GM19328 (cell line): Measurements from ENCODE around the gene ANAPC10.
"Not testable (repeated sequence)": the region's sequence is repeated elsewhere in the genome, so short reads cannot be mapped to it uniquely, and the experiment has no call there.

Source experiments
- ATAC-seq: cut with Tn5 transposase; IDR thresholded peaks from one replicate; pipeline ENCODE4 v1.9.1; 2021; ENCODE audit warnings: mild to moderate bottlenecking, moderate library complexity; ENCODE audit not compliant: unreplicated experiment

ANAPC10 gene

GRCh38 chr4:145012841-145013240 is 85.2 kb downstream of the ANAPC10 start:
- ATAC-seq, result no peak

DNA sequence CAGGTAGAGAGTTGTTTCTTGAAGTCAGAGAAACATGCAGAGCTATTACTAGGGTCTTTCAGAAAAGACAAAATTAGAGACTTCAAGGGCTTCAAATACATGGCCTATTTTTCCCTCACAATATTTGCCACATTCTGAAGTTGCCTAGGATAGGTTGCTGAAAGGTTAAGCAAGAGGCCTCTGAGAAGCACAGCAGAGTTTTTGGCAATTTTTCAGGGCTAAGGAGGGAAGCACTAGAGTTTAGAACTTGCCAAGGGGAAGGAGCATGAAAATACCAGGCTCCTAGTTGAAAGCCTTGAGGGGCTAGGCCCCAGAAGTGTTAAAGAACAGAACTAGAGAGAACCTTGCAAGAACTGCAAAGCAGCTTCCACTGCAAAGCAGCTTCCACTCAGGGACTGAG is 86.4 kb downstream of the ANAPC10 start:
- ATAC-seq, result no peak

DNA sequence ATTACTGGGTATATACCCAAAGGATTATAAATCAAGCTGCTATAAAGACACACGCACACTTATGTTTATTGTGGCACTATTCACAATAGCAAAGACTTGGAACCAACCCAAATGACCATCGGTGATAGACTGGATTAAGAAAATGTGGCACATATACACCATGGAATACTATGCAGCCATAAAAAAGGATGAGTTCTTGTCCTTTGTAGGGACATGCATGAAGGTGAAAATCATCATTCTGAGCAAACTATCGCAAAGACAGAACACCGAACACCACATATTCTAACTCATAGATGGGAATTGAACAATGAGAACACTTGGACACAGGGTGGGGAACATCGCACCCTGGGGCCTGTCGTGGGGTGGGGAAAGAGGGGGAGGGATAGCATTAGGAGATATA is 87.7 kb downstream of the ANAPC10 start:
- not testable (repeated sequence) for ATAC-seq

DNA sequence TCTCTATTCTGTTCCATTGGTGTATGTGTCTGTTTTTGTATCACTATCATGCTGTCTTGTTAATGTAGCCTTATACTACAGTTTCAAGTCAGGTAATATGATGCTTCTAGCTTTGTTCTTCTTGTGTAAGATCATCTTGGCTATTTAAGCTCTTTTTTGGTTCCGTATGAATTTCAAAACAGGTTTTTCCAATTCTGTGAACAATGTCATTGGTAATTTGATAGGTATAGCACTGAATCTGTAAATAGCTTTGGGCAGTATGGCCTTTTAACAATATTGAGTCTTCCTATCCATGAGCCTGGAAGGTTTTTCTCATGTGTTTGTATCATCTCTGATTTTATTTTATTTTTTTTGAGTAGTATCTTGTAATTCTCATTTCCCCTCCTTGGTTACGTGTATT is 94.3 kb downstream of the ANAPC10 start:
- no peak for ATAC-seq

GRCh38 chr4:145001635-145002034 is 96.4 kb downstream of the ANAPC10 start:
- ATAC-seq, result no peak

GRCh38 chr4:145000656-145001055 is 97.3 kb downstream of the ANAPC10 start:
- not testable (repeated sequence) for ATAC-seq

GRCh38 chr4:144989306-144989705 is 108.7 kb downstream of the ANAPC10 start:
- no peak for ATAC-seq

GRCh38 chr4:144985531-144985930 is 112.5 kb downstream of the ANAPC10 start:
- no peak for ATAC-seq

DNA sequence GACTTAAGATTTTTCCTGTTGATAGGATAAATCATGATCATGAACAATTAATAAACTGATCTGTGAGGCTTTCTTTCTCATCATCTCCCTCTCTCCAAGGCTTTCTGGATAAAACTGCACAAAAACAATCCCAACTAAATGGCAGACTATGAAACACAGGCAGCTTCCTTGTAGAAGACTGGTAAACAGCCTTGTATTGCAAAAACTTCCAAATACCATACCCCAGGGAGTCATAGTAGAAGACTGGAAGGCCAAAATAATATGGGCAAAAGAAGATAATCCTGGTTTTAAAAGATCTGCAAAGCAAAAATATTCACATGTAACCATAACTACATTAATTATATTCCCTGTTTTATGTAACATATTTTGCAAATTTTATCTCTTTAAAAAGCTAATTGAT is 113.0 kb downstream of the ANAPC10 start:
- ATAC-seq, result no peak

DNA sequence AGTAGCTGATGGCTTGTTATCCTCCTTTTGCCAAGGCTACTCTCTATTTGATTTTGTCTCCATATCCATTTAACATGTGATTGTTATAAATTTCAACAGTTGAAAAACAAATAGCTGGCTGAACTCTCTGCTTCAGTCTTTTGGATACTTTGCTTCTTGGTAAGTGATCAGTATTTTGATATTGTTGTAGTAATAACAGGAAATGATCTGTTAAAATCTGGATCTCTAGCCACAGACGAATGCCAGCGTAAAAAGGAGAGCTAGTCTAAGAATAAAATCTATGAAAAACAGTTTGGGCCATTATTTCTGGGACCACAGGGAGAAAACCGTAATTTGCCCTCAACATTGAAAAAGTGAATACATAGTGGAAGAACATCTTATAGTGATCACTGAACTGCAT is 113.8 kb downstream of the ANAPC10 start:
- ATAC-seq, result no peak

GRCh38 chr4:144975718-144976117 is 122.3 kb downstream of the ANAPC10 start:
- no peak for ATAC-seq

DNA sequence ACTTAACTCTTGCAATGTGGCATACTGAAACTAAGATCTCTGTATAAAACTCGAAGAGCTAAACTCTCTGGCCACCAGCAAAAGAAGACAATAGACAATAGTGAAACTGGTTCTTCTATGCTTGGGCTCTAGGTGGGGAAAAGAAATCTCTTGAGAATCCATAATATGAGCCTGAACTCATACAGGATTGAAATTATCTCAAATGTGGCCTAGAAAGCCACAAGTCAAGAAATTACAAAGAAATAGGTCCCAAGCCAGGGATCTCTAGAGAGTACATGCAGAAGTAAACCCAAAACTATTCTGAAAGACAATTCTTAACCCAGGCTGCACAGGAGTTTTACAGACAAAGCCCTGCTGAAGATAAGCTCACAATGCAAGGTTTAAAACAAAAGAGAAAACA is 127.4 kb downstream of the ANAPC10 start:
- ATAC-seq, result peak; percentile 54

- no peak for ATAC-seq
Observed at GRCh38 chr4:144969821-144970220, 128.2 kb downstream of the ANAPC10 start.

DNA sequence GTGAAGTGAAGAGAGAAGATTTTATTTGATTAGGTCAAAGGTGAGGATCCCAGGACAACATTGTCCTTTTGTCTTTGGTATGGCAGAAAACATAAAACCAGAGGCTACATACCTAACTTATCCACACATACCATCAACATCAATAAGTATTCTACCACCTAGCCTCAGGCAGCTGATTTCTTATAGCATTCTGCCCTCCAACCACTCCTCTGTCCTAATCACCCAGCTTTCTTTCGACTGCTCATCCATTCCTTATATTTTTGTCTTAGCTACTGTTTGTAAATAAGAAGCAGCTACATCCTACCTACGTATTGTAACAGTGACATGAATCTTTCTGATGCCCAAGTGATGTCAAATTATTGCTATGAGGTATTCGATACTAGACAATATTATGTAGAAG is 129.4 kb downstream of the ANAPC10 start:
- no peak for ATAC-seq

DNA sequence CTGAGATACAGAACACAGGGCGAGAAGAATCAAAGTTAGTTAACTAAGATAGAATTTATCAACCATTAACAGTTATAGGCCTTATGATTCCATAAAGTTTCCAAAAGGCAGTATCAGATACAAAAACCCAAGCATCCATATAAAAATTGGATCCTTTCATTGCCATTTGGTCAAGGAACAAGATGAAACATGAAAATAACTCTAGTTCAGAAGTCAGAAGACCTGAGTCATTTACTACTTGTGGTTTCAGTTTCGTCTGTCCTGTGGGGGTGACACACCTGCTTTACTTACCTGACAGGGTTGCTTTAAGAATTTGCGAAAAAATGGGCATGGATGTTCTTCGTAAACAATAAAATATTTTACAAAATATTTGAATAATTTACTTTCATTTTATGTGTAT is 130.8 kb downstream of the ANAPC10 start:
- ATAC-seq, result no peak

DNA sequence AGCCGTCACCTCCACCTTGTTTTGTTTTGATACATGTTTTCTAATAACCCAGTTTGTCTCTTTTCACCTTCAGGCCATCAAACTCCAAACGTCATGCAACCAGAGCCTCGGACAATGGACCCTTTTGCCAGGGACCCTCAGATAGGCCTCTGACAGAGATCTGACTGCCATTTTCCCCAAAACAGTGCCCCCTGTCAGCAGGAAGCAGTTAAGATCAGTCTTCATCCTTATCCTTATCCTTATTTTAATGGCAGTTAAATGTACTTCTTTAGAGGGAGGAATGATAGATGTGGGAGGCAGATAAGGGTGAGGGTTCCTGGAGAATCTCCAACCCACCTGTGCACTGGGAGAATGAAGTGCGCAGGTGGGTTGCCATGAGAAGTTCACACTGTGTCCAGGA is 135.7 kb downstream of the ANAPC10 start:
- no peak for ATAC-seq

DNA sequence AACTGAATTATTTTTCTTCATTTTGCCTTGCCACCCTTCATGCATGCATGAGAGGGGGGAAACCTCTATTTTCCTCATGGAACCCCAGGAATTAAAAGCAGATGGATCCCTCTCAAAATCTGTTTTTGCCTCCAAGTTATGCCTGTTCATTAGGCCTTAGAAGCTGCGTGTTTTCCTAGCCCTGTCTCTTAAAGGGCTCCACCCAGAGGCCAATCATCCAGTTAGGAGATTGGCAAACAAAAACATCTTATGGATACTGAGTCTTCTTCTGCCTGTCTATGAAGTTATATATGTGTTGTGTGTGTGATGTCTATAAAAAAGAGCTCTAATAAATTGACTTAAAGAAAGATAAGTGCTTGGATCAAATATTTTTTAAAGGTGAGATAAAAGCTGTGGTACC is 142.9 kb downstream of the ANAPC10 start:
- ATAC-seq, result no peak

DNA sequence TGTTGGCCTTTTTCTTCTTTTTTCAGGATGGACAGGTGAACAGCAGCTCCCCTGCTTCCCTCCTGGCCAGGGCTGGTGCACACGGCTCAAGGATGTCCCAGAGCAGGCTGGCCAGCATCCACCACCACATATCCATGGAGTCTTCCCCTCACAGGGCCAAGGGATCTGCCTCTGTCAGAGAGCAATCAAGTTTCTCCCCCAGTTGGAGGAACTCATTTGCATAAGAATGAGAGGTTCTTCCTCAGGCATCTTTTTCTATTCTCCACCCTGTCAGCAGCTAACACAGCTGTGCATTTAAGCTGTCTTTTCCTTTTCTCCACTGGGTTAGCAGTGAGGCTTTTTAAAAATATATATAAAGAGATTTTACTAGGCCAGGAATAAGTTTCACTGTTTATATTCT is 143.8 kb downstream of the ANAPC10 start:
- ATAC-seq, result no peak

DNA sequence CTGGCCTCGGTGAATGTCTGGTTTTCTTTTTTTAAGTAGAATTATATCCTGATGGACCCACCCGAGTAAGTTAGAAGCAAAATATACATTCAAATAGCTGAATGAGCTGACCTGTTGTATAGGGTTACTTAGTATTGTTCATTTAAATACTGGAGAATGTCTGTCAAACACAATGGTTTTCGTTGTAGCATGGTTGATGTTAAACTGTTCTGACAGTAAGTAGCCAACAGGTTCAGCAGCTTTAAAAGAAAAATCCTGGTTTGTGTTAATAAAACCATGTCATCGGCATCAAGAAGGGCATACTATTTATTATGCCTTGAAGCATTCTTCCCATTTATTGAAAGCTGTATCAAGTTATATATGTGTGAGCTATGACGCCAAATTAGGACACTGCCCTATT is 149.6 kb downstream of the ANAPC10 start:
- ATAC-seq, result no peak

- ATAC-seq, result no peak
Observed at GRCh38 chr4:144948009-144948408, 150.0 kb downstream of the ANAPC10 start.
